ENCODE results near the gene EVX2.

Gene EVX2

DNA sequence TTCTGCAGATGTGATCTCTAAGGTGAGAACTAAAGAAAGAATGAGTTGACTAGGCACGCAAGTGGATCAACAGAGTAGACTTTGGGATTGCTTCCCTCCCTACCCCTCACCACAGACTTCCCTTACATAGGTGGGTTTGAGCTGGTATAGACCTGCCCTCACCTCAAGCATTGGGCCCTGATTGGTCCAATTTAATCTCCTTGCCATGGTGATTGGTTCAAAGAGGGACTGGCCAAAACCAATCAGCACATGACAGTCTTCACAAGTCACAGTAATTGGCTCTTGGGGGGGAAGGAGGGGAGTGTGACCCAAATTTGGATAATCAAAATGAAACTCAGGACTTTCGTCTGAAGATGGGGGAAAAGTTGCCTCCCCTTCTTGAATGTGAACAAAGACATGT, 45.1 kb downstream of the EVX2 start:
- no peak for DNase-seq

DNA sequence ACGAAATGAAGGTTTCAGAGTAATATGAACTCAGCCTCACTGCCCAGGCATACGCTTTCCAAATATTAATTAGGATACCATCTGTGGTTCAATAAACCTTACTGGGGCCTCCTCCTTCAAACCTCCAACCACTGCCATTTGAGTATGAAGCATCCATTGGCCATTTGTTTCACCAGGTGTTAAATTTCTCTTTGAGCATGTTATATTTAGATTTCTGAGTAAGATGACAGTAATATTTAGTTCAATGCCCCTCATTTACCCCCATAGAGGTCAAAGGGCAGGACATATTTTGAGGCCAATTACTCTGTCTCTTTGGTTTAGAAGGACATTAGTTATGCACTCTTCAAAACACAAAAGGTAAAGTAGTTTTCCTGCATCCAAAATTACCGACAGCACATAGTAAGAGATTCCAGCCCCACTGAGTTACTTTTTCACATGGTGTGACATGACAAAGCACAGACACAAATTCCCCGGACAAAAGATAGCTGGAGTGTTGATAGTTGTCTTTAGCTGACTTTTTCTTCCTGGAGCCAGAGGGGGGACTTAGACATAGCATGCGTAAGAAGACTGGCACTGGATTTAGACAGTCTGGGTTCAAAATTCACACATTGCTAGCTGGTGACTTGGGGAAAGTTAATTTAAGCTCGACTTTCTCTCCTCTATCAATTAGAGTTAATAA, 48.6 kb downstream of the EVX2 start:
- no peak for DNase-seq

DNA sequence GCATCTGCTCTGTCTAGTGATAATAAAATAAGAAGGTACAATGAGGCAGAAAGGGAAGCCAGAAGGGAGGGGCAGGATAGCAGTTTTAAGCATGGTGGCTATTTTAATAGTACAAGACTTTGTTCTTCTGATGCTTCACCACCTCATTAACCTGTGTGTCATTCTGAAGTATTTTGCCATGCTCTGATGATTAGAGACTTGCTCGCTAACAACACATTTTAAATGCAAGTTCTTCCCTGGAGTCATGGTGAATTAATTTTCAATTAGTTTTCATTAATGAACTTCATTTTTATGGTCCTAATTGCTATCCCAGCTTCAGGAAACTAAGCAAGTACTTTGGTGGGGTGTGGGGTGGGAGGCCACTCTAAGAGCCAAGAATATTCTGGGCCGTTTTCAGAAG, 56.0 kb downstream of the EVX2 start:
- no peak for DNase-seq
